Glutamatergic neuron (in vitro differentiated cells): ENCODE measurements around the gene SETDB1. TPM values are rescaled to one million over a fixed set of nuclear protein-coding genes. Genes with fewer than 3 reads are reported as not detected.
A peak's percentile ranks its signal among the peaks of the same experiment; 100 is the strongest.

Source experiments
- DNase-seq: peaks from one replicate; pipeline ENCODE4 v3.0.0; 2022
- H3K27ac Mint-ChIP-seq: one replicate; pipeline ENCODE4 v1.8.0; 2020; ENCODE audit warnings: mild to moderate bottlenecking, mixed read lengths, inconsistent platforms; ENCODE audit not compliant: unreplicated experiment
- H3K27me3 Mint-ChIP-seq: one replicate; pipeline ENCODE4 v1.8.0; 2020; ENCODE audit warnings: mild to moderate bottlenecking, moderate library complexity, mixed read lengths, inconsistent platforms; ENCODE audit not compliant: unreplicated experiment
- H3K36me3 Mint-ChIP-seq: one replicate; pipeline ENCODE4 v1.8.0; 2020; ENCODE audit warnings: mild to moderate bottlenecking, mixed read lengths, inconsistent platforms; ENCODE audit not compliant: unreplicated experiment
- H3K4me1 Mint-ChIP-seq: one replicate; pipeline ENCODE4 v1.8.0; 2020; ENCODE audit warnings: mild to moderate bottlenecking, low read depth, mixed read lengths, inconsistent platforms; ENCODE audit not compliant: unreplicated experiment
- H3K4me3 Mint-ChIP-seq: one replicate; pipeline ENCODE4 v1.8.0; 2020; ENCODE audit warnings: mild to moderate bottlenecking, mixed read lengths, inconsistent platforms; ENCODE audit not compliant: unreplicated experiment
- H3K9me3 Mint-ChIP-seq: one replicate; pipeline ENCODE4 v1.8.0; 2020; ENCODE audit warnings: mild to moderate bottlenecking, moderate library complexity, mixed read lengths, inconsistent platforms; ENCODE audit not compliant: unreplicated experiment
- total RNA-seq: library from RNA; stranded (reverse); fragmentation: NEBNext Ultra II Directional; extraction: Animal tissue kit (Norgen Biotek cat#: 25700); gene quantifications from one replicate; pipeline ENCODE4 v1.2.1, GENCODE V29; 2021; ENCODE audit not compliant: unreplicated experiment
- TF ChIP-seq, protein P1 (sequence below): fragments of 200-600 bp; sonication (generic); IDR thresholded peaks from one replicate; pipeline ENCODE4 v1.5.0; 2021; ENCODE audit not compliant: partially characterized antibody, unreplicated experiment

SETDB1 gene
- total RNA-seq, 1 donor from 2014 or later = 57.0 TPM

DNA sequence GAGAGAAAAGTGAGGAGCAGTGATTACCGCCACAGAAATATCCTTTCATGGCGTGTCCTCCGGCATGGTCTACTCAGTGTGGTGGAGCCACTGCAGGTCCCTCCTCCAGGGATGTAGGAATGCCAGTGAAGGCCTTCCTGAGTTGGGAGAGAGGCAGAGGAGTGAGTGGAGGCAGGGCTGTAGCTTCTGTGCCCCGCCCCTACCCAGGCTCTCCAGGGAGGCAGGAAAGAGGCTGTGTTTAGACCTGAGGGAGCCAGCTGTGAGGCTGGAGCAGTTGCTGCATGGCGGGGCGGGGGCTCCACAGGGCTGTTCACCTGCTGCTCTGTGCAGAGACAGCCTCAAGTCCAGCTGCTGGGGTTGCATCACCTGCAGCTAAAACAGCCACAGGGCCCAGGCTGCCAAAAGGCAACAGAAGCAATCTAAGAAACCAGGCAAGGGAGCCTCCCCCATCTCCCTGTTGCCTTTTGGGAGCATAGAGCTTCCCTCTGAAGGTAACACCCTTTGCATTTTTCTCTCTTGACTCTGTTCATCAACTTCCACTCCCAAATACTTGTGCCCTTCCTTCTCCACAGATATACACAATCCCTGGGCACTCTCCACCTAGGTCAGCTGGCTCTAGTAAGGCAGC is 55.1 kb downstream of the SETDB1 start:
- peaks cover 11% of the 10 kb centered on the region for H3K4me1 Mint-ChIP-seq
- TF ChIP-seq, protein P1, sequence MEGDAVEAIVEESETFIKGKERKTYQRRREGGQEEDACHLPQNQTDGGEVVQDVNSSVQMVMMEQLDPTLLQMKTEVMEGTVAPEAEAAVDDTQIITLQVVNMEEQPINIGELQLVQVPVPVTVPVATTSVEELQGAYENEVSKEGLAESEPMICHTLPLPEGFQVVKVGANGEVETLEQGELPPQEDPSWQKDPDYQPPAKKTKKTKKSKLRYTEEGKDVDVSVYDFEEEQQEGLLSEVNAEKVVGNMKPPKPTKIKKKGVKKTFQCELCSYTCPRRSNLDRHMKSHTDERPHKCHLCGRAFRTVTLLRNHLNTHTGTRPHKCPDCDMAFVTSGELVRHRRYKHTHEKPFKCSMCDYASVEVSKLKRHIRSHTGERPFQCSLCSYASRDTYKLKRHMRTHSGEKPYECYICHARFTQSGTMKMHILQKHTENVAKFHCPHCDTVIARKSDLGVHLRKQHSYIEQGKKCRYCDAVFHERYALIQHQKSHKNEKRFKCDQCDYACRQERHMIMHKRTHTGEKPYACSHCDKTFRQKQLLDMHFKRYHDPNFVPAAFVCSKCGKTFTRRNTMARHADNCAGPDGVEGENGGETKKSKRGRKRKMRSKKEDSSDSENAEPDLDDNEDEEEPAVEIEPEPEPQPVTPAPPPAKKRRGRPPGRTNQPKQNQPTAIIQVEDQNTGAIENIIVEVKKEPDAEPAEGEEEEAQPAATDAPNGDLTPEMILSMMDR = no peak
- H3K4me3 Mint-ChIP-seq = peak overlapping the region; percentile 59
- peak; percentile 75 for DNase-seq
- no peaks in the 10 kb centered on the region for H3K9me3 Mint-ChIP-seq
- H3K36me3 Mint-ChIP-seq = no peaks in the 10 kb centered on the region
- peaks cover 3% of the 10 kb centered on the region for H3K27me3 Mint-ChIP-seq
- H3K27ac Mint-ChIP-seq = peak overlapping the region; percentile 53

DNA sequence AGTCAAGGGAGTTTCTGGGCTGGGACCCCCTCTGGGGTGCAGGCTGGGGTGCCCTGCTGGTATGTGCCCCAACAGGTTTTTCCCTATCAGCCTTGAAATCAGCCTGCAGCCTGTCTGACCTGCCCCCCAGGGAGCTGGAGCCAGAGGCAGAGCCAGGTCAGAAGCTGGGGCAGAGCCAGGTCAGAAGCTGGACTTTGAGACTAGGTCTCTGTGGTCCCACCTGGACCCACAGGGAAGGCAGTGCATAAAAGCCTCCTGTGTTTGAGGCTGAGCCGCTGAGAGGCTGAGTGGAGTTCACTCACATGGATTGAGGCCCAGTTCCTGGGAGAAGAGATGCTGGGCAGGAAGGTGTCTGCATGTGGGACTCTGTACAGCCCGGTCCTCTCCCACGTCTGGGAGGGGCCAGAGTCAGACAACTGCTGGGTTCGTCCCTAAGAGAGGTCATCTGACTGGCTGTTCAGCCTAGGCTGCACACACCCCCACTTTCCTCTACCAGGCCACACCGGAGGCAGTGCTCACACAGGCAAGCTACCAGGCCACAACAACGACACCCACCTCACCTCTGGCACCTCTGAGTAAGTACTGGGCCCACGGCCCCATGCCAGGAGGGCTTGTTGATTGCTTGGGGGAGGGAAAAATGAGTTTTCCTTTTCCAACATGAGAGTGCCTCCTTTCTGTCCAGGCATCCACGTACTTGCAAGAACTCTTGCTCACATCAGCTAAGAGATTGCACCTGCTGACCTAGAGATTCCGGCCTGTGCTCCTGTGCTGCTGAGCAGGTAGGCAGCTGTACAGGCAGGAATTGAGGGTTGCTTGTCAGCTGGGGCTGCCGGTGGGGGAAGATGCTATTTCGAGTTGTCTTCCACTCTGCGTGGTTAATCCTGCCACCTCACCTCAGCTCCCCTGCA is 55.9 kb downstream of the SETDB1 start, which contains the start of gene ANXA9:
TSS of gene ANXA9 (plus strand) at position 488 of the 908 bp plus-strand sequence. CDS start 814 bp downstream, outside the sequence.
- Mint-ChIP-seq H3K27ac (peak within 1 kb of the TSS; percentile 53), H3K36me3 (no peaks in the 10 kb centered on the region), H3K4me3 (peak within 1 kb of the TSS; percentile 59), H3K27me3 (peaks cover 3% of the 10 kb centered on the region), H3K9me3 (no peaks in the 10 kb centered on the region), H3K4me1 (peaks cover 11% of the 10 kb centered on the region)
- TF ChIP-seq, protein P1 = no peak
- DNase-seq = no peak

GRCh38 chr1:150985179-150985825 is 59.1 kb downstream of the SETDB1 start:
- TF ChIP-seq, protein P1 = no peak
- H3K27ac Mint-ChIP-seq = no peak overlapping the region
- peaks cover 2% of the 10 kb centered on the region for H3K9me3 Mint-ChIP-seq
- peaks cover 11% of the 10 kb centered on the region for H3K4me1 Mint-ChIP-seq
- peaks cover 3% of the 10 kb centered on the region for H3K27me3 Mint-ChIP-seq
- DNase-seq = no peak
- H3K36me3 Mint-ChIP-seq = no peaks in the 10 kb centered on the region
- H3K4me3 Mint-ChIP-seq = no peak overlapping the region

GRCh38 chr1:150987924-150988323 is 61.8 kb downstream of the SETDB1 start:
- Mint-ChIP-seq H3K36me3 (no peaks in the 10 kb centered on the region), H3K4me1 (no peaks in the 10 kb centered on the region), H3K9me3 (peaks cover 2% of the 10 kb centered on the region), H3K27ac (no peak overlapping the region), H3K4me3 (no peak overlapping the region), H3K27me3 (peaks cover 3% of the 10 kb centered on the region)
- TF ChIP-seq, protein P1 = no peak
- DNase-seq = no peak
